Lung (tissue), 12 donors: ENCODE results near the gene DDX39A. TPM values are rescaled to one million over a fixed set of nuclear protein-coding genes. Genes with fewer than 3 reads are reported as not detected.
"Not testable (repeated sequence)": the region's sequence is repeated elsewhere in the genome, so short reads cannot be mapped to it uniquely, and the experiment has no call there.

Experiments used
- ATAC-seq: fragments of 200-7000 bp; cut with Tn5 transposase; one replicate; pipeline ENCODE4 v1.9.1; 2020; ENCODE audit warnings: moderate number of reproducible peaks; ENCODE audit not compliant: insufficient read depth, low FRiP score
- DNase-seq, 3 donors: peaks; one replicate each; pipeline ENCODE4 v3.0.0-alpha.2; 2013 to 2017
- H3K27ac ChIP-seq, 2 donors: one replicate each; pipeline ENCODE4 v1.5.1; 2013; ENCODE audit warnings: mild to moderate bottlenecking in 2 of 2, moderate library complexity in 2 of 2, control low read depth in 1 of 2, inconsistent platforms in 1 of 2, low read depth in 1 of 2, low read length in 1 of 2
- H3K27me3 ChIP-seq, 3 donors: one replicate each; pipeline ENCODE4 v1.5.1; 2013; ENCODE audit warnings: low read length in 2 of 3; ENCODE audit not compliant: control insufficient read depth in 3 of 3, insufficient read depth in 3 of 3
- H3K36me3 ChIP-seq, 4 donors: one replicate each; pipeline ENCODE4 v1.5.1; 2013; ENCODE audit warnings: low read length in 4 of 4, mild to moderate bottlenecking in 1 of 4, moderate library complexity in 1 of 4; ENCODE audit not compliant: control insufficient read depth in 4 of 4, insufficient read depth in 4 of 4
- H3K4me1 ChIP-seq, 5 donors: one replicate each; pipeline ENCODE4 v1.5.1; 2013; ENCODE audit warnings: low read length in 5 of 5, mild to moderate bottlenecking in 2 of 5, moderate library complexity in 1 of 5; ENCODE audit not compliant: control insufficient read depth in 5 of 5, insufficient read depth in 5 of 5
- H3K4me3 ChIP-seq: one replicate; pipeline ENCODE4 v1.5.1; 2013; ENCODE audit warnings: mild to moderate bottlenecking, control low read depth, moderate library complexity
- H3K9ac ChIP-seq, 2 donors: one replicate each; pipeline ENCODE4 v1.5.1; 2013; ENCODE audit warnings: low read length in 2 of 2, control low read depth in 1 of 2; ENCODE audit not compliant: insufficient read depth in 1 of 2
- H3K9me3 ChIP-seq, 4 donors: one replicate each; pipeline ENCODE4 v1.5.1; 2013; ENCODE audit warnings: low read length in 3 of 4, mild to moderate bottlenecking in 1 of 4, moderate library complexity in 1 of 4; ENCODE audit not compliant: control insufficient read depth in 4 of 4, insufficient read depth in 3 of 4
- WGBS, 2 donors: extraction: QIAGEN DNeasy Blood & Tissue Kit; methylation state at CpG; one replicate each; pipeline ENCODE4 v1.1.7; 2013; 5-methylcytosine and 5-hydroxymethylcytosine counted together
- polyA plus RNA-seq, 2 donors: library from polyadenylated mRNA; stranded (reverse); fragments of 200-250 nt; gene quantifications; one replicate each; pipeline ENCODE4 v1.2.1, GENCODE V29; 2013
- total RNA-seq, 2 donors: library from RNA; depleted of rRNA in 1 of 2; stranded (reverse); fragments of >200 nt in 1 of 2; gene quantifications; one replicate each; pipeline ENCODE4 v1.2.1, GENCODE V29; 2014 to 2021
- TF ChIP-seq, protein P1 (sequence below): IDR thresholded peaks from 2 replicates; pipeline ENCODE4 v1.5.1; 2012; ENCODE audit warnings: mild to moderate bottlenecking; ENCODE audit errors: control extremely low read depth, extremely low read depth
- donor health status: control.
- donor health status: control.
- donor health status: Bipolar disorder and iron deficiency.
- donor health status: healthy.
- donor health status: DM: yes; HTN: yes; CAD: no.

DDX39A gene
- total and polyA plus RNA-seq, 4 donors, result 46.2 to 156 (median 97.7) TPM

DNA sequence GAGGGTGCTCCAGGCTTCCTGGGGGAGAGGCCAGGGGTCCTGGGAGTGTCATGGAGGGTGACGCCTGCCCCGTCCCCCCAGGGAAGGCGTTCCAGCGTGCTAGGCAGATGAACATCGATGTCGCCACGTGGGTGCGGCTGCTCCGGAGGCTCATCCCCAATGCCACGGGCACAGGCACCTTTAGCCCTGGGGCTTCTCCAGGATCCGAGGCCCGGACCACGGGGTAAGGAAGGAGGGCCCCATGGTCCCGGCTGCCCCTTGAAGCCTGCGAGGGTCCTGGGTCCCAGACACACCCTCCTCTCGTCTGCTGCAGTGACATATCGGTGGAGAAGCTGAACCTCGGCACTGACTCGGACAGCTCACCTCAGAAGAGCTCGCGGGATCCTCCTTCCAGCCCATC lies 44.6 kb upstream of the DDX39A start:
- TF ChIP-seq, protein P1, sequence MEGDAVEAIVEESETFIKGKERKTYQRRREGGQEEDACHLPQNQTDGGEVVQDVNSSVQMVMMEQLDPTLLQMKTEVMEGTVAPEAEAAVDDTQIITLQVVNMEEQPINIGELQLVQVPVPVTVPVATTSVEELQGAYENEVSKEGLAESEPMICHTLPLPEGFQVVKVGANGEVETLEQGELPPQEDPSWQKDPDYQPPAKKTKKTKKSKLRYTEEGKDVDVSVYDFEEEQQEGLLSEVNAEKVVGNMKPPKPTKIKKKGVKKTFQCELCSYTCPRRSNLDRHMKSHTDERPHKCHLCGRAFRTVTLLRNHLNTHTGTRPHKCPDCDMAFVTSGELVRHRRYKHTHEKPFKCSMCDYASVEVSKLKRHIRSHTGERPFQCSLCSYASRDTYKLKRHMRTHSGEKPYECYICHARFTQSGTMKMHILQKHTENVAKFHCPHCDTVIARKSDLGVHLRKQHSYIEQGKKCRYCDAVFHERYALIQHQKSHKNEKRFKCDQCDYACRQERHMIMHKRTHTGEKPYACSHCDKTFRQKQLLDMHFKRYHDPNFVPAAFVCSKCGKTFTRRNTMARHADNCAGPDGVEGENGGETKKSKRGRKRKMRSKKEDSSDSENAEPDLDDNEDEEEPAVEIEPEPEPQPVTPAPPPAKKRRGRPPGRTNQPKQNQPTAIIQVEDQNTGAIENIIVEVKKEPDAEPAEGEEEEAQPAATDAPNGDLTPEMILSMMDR, result no peak
- no peak overlapping the region for H3K27ac ChIP-seq
- no peak overlapping the region for H3K4me3 ChIP-seq
- WGBS, 2 donors, result 95 to 97% methylated on average over 20 to 21 of the region's 21 CpGs
- no peaks in the 10 kb centered on the region for H3K9me3 ChIP-seq
- no peak for ATAC-seq
- H3K36me3 ChIP-seq, result peaks cover 18 to 38% (median 21%) of the 10 kb centered on the region in 4 donors
- no peak overlapping the region for H3K9ac ChIP-seq
- DNase-seq, result no peak
- H3K4me1 ChIP-seq, result no peaks in the 10 kb centered on the region
- no peaks in the 10 kb centered on the region for H3K27me3 ChIP-seq

DNA sequence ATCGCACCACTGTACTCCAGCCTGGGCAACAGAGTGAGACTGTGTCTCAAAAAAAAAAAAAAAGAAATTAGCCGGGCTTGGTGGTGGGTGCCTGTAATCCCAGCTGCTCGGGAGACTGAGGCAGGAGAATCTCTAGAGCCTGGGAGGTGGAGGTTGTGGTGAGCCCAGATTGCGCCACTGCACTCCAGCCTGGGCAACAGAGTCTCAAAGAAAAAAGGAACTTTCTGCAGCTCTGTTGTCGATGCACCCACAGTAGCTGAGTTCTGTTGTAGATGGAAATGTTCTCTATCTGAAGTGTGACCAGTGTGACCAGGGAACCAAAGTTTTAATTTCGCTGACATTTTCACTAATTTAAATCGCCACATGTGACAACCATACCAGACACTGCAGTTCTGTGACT lies 43.3 kb upstream of the DDX39A start:
- peaks cover 15 to 33% (median 23%) of the 10 kb centered on the region in 4 donors for H3K36me3 ChIP-seq

DNA sequence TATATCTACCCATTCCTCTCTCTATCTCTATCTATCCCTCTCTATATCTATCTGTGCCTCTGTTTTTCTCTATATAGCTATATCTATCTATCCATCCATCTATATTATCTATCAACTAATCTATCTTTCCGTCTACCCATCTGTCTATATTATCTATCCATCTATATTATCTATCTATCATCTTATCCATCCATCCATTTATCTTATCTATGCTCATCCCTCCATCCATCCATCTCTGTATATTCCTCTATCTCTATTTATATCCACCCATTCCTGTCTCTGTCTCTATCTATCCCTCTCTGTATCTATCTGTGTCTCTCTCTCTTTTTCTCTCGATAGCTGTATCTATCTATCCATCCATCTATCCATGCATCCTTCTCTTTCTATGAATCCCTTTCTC lies 41.8 kb upstream of the DDX39A start:
- H3K36me3 ChIP-seq, result peaks cover 11 to 28% (median 21%) of the 10 kb centered on the region in 4 donors
- DNase-seq, result no peak
- H3K4me1 ChIP-seq, result no peaks in the 10 kb centered on the region
- H3K9me3 ChIP-seq, result no peaks in the 10 kb centered on the region
- H3K9ac ChIP-seq, result no peak overlapping the region
- TF ChIP-seq, protein P1, result no peak
- H3K27ac ChIP-seq, result no peak overlapping the region
- ATAC-seq, result no peak
- H3K27me3 ChIP-seq, result no peaks in the 10 kb centered on the region
- 72 to 96% methylated on average over 2 of the region's 2 CpGs for WGBS, 2 donors
- H3K4me3 ChIP-seq, result no peak overlapping the region

More for the DNA sequence above, 43.3 kb upstream of the DDX39A start:
- WGBS, 2 donors, result 77 to 88% methylated on average over 7 of the region's 7 CpGs
- H3K4me1 ChIP-seq, ATAC-seq, DNase-seq, H3K9me3 ChIP-seq, H3K9ac ChIP-seq, H3K27me3 ChIP-seq, H3K27ac ChIP-seq, H3K4me3 ChIP-seq: not testable (repeated sequence)

DNA sequence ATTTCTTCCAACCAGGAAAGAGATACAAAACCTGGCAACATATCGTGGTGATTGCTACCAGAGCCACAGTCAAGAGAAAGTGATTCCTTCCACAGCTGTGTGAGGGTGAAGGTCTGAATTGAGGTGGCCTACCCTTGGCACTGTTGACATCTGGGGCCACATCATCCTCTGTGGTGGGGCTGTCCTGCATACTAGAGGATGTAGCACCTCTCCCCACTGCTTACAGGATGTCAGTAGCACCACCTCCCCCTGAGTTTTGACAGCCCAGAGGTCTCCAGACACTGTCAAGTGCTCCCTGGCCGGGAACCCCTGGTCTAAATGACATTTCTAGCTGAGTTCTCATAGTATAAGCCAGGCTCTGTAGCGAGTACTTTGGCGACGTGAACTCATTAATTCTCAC lies 40.6 kb upstream of the DDX39A start:
- TF ChIP-seq, protein P1, result no peak
- Histone ChIP-seq H3K27me3 (no peaks in the 10 kb centered on the region), H3K4me1 (no peaks in the 10 kb centered on the region), H3K4me3 (no peak overlapping the region), H3K27ac (no peak overlapping the region), H3K9me3 (no peaks in the 10 kb centered on the region), H3K9ac (no peak overlapping the region), H3K36me3 (peaks cover 8 to 29% (median 18%) of the 10 kb centered on the region in 4 donors)
- ATAC-seq (no peak), DNase-seq (no peak)
- WGBS, 2 donors, result 79% methylated on average over 5 of the region's 5 CpGs

DNA sequence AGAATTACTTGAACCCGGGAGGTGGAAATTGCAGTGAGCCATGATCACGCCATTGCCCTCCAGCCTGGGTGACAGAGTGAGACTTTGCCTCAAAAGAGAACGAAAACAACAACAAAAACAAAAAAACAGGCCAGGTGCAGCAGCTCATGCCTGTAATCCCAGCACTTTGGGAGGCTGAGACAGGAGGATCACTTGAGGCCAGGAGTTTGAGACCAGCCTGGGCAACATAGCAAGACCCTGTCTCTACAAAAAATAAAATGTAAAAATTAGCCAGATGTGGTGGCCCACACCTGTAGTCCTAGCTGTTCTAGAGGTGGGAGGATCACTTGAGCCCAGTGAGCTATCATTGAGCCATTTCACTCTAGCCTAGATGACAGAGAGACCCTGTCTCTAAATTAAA lies 33.2 kb upstream of the DDX39A start:
- not testable (repeated sequence) for H3K4me1 ChIP-seq, H3K9ac ChIP-seq, ATAC-seq, H3K4me3 ChIP-seq, H3K27ac ChIP-seq, DNase-seq, H3K27me3 ChIP-seq, H3K9me3 ChIP-seq
- WGBS, 2 donors, result 98% methylated on average over 3 of the region's 3 CpGs
- peaks cover 10 to 45% (median 21%) of the 10 kb centered on the region in 4 donors for H3K36me3 ChIP-seq
